C4-2B (cell line): ENCODE results near the gene DAB1.

ENCODE experiments used
- ZFX ChIP-seq: fragments of 450-650 bp; IDR thresholded peaks from 2 replicates; pipeline ENCODE4 v1.6.1; 2017
- TF ChIP-seq, protein P1 (sequence below): fragments of 450-650 bp; conservative IDR thresholded peaks from 2 replicates; pipeline ENCODE4 v1.5.1; 2017; ENCODE audit warnings: mild to moderate bottlenecking

DNA sequence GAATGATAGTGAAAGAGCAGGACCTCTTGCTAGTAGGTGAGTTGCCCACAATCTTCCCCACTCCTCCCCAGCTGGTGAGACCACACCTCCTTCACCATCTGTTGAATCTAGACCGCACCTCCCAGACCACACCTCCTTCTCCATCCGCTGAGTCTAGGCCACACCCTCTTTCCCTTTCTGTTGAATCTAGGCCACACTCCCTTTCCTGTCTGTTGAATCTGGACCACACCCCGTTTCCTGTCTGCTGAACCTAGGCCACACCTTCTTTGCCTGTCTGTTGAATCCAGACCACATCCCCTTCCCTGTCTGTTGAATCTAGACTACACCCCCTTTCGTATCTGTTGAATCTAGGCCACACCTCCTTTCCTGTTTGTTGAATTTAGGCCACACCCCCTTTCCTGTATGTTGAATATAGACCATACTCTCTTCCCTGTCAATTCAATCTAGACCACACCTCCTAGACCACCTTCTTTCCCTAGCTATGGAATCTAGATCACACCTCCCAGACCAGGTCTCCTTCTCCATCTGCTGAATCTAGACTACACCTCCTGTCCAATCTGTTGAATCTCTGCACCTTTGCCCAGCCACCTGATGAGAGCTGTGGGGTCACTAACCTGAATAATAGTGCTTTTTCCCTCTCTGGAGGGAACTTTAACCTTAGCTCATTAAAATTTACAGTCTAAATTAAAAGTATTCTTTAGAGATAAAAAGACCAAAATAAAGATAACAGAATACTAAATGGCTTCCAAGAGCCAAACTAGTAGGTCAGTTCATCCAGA, 116.3 kb downstream of the DAB1 start:
- TF ChIP-seq, protein P1, sequence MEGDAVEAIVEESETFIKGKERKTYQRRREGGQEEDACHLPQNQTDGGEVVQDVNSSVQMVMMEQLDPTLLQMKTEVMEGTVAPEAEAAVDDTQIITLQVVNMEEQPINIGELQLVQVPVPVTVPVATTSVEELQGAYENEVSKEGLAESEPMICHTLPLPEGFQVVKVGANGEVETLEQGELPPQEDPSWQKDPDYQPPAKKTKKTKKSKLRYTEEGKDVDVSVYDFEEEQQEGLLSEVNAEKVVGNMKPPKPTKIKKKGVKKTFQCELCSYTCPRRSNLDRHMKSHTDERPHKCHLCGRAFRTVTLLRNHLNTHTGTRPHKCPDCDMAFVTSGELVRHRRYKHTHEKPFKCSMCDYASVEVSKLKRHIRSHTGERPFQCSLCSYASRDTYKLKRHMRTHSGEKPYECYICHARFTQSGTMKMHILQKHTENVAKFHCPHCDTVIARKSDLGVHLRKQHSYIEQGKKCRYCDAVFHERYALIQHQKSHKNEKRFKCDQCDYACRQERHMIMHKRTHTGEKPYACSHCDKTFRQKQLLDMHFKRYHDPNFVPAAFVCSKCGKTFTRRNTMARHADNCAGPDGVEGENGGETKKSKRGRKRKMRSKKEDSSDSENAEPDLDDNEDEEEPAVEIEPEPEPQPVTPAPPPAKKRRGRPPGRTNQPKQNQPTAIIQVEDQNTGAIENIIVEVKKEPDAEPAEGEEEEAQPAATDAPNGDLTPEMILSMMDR: no peak
- no peak for TF ChIP-seq ZFX
